Omental fat pad (tissue), 4 donors: ENCODE measurements around the gene IYD. TPM values are rescaled to one million over a fixed set of nuclear protein-coding genes. Genes with fewer than 3 reads are reported as not detected.

ENCODE experiments used
- ATAC-seq: fragments of 150-250 bp; one replicate; pipeline ENCODE4 v1.9.1; 2016; ENCODE audit warnings: mild to moderate bottlenecking, moderate library complexity; ENCODE audit not compliant: low FRiP score
- DNase-seq: peaks from one replicate; pipeline ENCODE4 v3.0.0-alpha.2; 2019; ENCODE audit warnings: low spot score
- total RNA-seq, 4 donors: library from RNA; depleted of rRNA; stranded (reverse); fragments of >200 nt; gene quantifications; one replicate each; pipeline ENCODE4 v1.1.0, GENCODE V29; 2016
- TF ChIP-seq, protein P1 (sequence below), 3 donors: fragments of 450-650 bp; IDR thresholded peaks; one replicate each; pipeline ENCODE4 v1.5.1; 2016 to 2017; ENCODE audit warnings: antibody characterized with exemption in 3 of 3, mild to moderate bottlenecking in 3 of 3, moderate library complexity in 2 of 3

Gene IYD
- total RNA-seq, 4 donors from 2014 or later = 0.06 TPM; not detected in 3

DNA sequence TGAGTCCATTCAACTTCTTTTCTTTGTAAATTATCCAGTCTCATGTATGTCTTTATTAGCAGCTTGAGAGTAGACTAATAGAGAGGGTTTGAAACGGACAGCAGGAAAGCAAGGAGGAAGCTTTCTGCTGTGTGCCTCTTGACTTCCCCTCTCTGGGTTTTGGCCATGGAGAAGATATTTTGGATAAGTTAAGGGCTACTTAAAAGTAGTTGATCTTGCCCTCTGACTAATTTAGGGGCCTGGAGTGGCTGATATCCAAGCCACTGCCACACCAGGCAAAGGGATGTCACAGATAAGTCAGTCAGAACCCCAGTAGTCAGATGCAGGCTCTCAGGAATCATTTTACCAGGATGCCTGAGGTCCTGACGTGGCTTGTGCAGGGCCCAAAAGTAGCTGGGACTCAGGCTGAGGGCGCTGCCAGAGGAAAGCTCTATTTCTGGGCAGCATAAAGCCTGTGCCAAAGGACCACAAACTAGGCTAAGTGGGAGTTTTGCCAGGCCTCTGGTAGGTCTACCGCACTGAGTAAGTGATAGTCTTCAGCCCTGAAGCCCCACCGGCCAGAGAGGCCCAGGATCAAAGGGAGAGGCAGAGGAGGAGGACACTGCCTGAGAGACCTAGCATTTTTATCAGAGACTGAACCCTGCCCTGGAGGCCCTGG, 41.6 kb upstream of the IYD start:
- no peak for DNase-seq
- TF ChIP-seq, protein P1, sequence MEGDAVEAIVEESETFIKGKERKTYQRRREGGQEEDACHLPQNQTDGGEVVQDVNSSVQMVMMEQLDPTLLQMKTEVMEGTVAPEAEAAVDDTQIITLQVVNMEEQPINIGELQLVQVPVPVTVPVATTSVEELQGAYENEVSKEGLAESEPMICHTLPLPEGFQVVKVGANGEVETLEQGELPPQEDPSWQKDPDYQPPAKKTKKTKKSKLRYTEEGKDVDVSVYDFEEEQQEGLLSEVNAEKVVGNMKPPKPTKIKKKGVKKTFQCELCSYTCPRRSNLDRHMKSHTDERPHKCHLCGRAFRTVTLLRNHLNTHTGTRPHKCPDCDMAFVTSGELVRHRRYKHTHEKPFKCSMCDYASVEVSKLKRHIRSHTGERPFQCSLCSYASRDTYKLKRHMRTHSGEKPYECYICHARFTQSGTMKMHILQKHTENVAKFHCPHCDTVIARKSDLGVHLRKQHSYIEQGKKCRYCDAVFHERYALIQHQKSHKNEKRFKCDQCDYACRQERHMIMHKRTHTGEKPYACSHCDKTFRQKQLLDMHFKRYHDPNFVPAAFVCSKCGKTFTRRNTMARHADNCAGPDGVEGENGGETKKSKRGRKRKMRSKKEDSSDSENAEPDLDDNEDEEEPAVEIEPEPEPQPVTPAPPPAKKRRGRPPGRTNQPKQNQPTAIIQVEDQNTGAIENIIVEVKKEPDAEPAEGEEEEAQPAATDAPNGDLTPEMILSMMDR (IDR thresholded peaks at IDR 0.05) = no peak
- no peak for ATAC-seq

DNA sequence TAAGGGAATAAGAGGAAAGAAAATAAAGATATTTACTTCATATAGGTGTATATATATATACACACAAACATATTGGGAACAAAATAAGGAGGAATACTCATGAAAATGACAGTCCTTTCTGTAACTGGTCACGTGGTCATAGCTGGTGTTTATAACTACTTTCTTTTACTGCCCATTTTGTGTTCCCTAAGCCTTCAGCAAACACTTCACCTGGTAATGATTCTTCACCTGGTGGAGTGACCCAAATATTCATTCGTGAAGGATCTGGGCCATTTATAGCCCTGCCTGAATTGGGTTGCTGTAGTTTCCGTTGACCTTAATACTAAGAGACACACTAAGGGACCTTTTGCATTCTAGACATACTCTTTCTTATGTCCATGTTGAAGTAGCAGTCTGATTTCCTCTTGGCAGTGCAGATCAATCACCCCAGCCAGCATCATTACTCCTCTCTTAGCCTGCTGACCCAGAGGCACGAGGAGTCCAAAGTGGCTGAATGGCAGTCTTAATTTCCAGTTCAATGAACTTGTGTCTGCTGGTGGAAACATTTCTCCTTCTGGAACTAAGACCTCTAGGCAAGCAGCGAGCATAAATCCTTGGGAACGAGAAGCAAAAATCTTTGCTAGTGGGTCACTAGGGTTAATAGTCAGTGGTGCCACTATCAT, 39.9 kb upstream of the IYD start:
- ATAC-seq = no peak
- TF ChIP-seq, protein P1 (IDR thresholded peaks at IDR 0.05) = no peak
- no peak for DNase-seq

DNA sequence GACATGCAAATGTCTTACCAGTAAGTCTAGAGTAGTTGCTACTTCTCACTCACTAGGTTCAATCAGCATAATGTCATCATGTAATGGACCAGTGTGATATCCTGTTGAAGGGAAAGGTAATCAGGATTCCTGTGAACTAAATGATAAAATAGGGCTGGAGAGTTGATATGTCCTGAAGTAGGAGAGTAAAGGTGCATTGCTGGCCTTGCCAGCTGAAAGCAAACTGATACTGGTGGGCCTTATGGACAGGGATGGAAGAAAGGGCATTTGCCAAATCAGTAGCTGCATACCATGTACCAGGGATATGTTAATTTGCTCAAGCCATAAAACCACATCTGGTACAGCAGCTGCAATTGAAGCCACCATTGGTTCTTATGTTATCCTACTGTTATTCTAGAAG, 37.5 kb upstream of the IYD start:
- no peak for ATAC-seq
- DNase-seq = no peak
- TF ChIP-seq, protein P1 (IDR thresholded peaks at IDR 0.05) = no peak

DNA sequence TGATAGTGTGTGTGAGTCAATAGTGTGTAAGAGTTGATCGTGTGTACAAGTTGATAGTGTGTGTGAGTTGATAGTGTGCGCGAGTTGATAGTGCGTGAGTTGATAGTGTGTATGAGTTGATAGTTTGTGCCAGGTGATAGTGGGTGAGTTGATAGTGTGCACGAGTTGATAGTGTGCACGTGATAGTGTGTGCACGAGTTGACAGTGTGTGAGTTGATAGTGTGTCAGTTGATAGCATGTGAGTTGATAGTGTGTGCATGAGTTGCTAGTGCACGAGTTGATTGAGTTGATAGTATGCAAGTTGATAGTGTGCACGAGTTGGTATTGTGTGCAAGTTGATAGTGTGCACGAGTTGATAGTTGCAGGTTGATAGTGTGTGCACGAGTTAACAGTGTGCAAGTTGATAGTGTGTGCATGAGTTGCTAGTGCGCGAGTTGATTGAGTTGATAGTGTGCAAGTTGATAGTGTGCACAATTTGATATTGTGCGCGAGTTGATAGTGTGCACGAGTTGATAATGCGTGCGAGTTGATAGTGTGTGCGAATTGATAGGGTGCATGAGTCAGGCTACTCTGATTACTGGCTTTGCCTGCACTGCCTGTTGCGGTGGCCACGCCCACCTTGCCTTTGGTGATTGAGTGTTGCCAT, 35.8 kb upstream of the IYD start:
- no peak for ATAC-seq
- TF ChIP-seq, protein P1 (IDR thresholded peaks at IDR 0.05) = no peak
- DNase-seq = no peak

DNA sequence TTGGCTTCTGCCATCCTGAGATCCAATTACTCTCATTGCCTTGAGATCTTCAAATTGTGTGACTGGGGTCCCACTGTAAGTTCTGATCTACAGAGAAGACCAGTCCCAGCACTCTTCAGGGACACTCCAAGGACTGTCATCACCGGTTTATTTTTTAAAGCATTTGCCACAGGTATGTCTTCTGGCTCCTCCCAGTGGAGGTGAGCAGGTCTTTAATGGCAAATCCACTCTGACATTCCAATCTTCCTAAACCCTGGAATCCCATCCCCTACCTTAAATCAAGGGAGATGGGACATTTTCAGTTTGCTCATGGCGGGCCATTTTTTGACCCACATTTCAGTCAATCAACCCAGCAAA, 35.2 kb upstream of the IYD start:
- DNase-seq = no peak
- no peak for ATAC-seq
- TF ChIP-seq, protein P1 (IDR thresholded peaks at IDR 0.05) = no peak

DNA sequence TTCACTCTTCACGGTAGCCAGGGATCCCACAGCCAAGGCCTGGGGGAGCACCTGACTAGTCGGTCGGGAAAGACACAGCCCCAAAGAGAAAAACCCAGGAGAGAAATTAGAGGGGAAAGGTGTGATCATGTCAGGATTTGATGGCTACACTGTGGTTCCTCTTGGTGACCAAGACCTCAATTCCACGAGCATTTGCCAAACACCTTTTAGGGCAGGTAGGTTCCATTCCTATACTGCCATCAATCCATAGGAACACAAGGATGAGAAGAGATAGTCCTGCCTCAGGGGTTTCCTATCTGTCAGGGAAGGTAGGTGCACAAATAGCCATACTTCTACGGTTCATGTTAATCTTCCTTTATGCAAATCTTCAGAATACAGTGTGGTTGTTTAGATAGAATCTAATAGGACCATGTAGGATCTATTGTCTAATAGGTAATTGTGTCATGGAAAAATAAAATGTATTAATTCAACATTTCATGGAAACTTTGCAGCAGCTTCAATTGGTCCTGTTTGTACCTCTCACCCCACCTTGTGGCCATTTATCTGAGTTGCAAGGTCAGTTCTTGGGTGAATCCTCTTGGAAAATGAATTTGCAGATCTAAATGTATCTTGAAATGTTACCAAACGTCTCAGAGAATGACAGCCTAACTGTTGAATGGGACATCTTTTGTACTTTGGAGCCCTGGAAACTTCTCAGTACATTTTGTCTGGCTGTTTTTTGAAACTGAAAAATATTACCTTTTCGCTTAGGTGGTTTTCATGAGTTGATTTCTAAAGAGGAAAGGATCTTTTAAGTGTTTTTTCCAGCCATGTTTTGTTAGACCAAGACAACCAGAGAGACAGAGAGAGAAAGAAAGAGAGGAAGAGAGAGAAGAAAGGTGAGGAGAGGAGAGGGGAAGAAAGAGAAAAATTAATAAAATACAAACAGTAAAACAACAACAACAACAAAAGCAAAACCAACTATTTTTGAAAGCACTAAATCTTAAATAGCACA, 33.7 kb upstream of the IYD start:
- TF ChIP-seq, protein P1 (IDR thresholded peaks at IDR 0.05) = peak in 1 of 3 donors; percentile 82
- ATAC-seq (no peak), DNase-seq (no peak)
